Mucosa of descending colon (tissue), 3 donors: ENCODE data around the gene SMARCD1. TPM values are rescaled to one million over a fixed set of nuclear protein-coding genes. Genes with fewer than 3 reads are reported as not detected.
"Not testable (repeated sequence)": the region's sequence is repeated elsewhere in the genome, so short reads cannot be mapped to it uniquely, and the experiment has no call there.

Experiments
- ATAC-seq: fragments of 200-7000 bp; cut with Tn5 transposase; one replicate; pipeline ENCODE4 v1.9.1; 2020; ENCODE audit warnings: mild to moderate bottlenecking, moderate library complexity
- DNase-seq, 3 donors: peaks; one replicate each; pipeline ENCODE4 v3.0.0-alpha.2; 2020
- H3K36me3 ChIP-seq: fragments of 200-600 bp; one replicate; pipeline ENCODE4 v1.8.0; 2021; ENCODE audit warnings: low read depth, mild to moderate bottlenecking
- H3K4me1 ChIP-seq: fragments of 200-600 bp; one replicate; pipeline ENCODE4 v1.8.0; 2021; ENCODE audit warnings: low read depth, mild to moderate bottlenecking
- H3K4me3 ChIP-seq: fragments of 200-600 bp; one replicate; pipeline ENCODE4 v1.8.0; 2021; ENCODE audit warnings: mild to moderate bottlenecking
- H3K9me3 ChIP-seq: fragments of 200-600 bp; one replicate; pipeline ENCODE4 v1.8.0; 2021; ENCODE audit warnings: mild to moderate bottlenecking
- intact Hi-C, 2 donors: fragments of 100-400 bp; cut with DNase I in 1 of 2; cut with micrococcal nuclease in 1 of 2; formaldehyde crosslinking; loops; one replicate each; pipeline versions ENCODE4 v1.11.0 to v1.11.1; 2022; cut with DNase I, micrococcal nuclease
- total RNA-seq, 3 donors: library from RNA; stranded (reverse); fragmentation: NEBNext Ultra II Directional in 2 of 3; extraction: Animal tissue kit (Norgen Biotek cat#: 25700) in 2 of 3; gene quantifications; one replicate each; pipeline versions ENCODE4 v1.2.1 to v1.2.4, GENCODE V29; 2021 to 2023
- TF ChIP-seq, protein P1 (sequence below): fragments of 200-600 bp; IDR thresholded peaks from one replicate; pipeline ENCODE4 v1.8.0; 2022; ENCODE audit warnings: antibody characterized with exemption, mild to moderate bottlenecking
- donor health status: DM: no; HTN: no; CAD: no; lungs with moderate emphysema.
- donor health status: DM: no; HTN: no; CAD: no.
- donor health status: DM: no; HTN: yes; CAD: no.

The SMARCD1 gene
- total RNA-seq, 3 donors from 2014 or later: 34.2 to 44.9 (median 38.9) TPM

DNA sequence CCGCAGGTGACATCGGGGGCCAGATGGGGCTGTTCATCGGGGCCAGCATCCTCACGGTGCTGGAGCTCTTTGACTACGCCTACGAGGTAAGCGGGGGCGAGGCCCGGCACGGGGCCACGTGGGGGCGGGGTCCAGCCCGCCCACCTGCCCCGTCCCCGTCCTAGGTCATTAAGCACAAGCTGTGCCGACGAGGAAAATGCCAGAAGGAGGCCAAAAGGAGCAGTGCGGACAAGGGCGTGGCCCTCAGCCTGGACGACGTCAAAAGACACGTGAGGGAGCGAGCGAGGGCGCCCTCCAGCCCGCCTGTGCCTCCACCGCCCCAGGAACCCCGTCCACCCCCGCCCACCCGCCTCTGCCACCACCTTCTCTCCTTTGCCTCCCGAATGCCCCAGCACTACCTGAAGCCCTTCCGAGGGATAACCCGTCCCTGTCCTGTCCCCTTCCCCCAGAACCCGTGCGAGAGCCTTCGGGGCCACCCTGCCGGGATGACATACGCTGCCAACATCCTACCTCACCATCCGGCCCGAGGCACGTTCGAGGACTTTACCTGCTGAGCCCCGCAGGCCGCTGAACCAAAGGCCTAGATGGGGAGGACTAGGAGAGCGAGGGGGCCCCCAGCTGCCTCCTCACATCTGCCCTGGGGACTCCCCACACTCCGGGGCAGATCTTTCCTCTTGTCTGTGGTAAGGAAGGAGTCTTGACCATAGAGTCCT is 3.9 kb upstream of the SMARCD1 start:
- ATAC-seq: no peak

DNA sequence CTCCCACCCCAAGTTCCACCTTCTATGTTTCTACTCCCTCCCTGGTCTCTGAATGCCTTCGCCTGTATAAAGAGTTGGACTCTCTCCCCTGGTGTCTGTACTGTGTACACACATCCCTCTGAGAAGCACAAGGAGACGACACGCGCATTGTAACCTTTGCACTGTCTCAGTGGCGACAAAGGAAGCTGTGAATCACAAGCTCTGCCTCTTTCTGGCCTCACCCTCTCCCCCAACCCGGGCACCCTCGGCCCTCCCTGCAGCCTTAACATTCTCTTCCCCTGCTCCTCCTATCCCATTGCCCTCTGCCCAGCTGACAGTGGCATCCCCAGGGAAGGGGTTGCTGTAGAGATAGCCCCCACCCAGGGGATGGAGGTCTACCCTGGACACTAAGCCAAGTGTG is 2.5 kb upstream of the SMARCD1 start:
- Histone ChIP-seq H3K9me3 (no peaks in the 10 kb centered on the region), H3K36me3 (no peaks in the 10 kb centered on the region), H3K4me3 (no peak overlapping the region), H3K4me1 (peaks cover 10% of the 10 kb centered on the region)
- TF ChIP-seq, protein P1, sequence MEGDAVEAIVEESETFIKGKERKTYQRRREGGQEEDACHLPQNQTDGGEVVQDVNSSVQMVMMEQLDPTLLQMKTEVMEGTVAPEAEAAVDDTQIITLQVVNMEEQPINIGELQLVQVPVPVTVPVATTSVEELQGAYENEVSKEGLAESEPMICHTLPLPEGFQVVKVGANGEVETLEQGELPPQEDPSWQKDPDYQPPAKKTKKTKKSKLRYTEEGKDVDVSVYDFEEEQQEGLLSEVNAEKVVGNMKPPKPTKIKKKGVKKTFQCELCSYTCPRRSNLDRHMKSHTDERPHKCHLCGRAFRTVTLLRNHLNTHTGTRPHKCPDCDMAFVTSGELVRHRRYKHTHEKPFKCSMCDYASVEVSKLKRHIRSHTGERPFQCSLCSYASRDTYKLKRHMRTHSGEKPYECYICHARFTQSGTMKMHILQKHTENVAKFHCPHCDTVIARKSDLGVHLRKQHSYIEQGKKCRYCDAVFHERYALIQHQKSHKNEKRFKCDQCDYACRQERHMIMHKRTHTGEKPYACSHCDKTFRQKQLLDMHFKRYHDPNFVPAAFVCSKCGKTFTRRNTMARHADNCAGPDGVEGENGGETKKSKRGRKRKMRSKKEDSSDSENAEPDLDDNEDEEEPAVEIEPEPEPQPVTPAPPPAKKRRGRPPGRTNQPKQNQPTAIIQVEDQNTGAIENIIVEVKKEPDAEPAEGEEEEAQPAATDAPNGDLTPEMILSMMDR: no peak
- intact Hi-C loops: no loop called here
- ATAC-seq: peak; percentile 76
- DNase-seq: peak in 2 of 3 donors; percentile 71 to 72

More for the DNA sequence above, 3.9 kb upstream of the SMARCD1 start:
- DNase-seq: peak in 1 of 3 donors; percentile 32
- no peaks in the 10 kb centered on the region for H3K36me3 ChIP-seq
- TF ChIP-seq, protein P1: no peak
- intact Hi-C loops: no loop called here
- H3K4me1 ChIP-seq: peaks cover 10% of the 10 kb centered on the region
- H3K9me3 ChIP-seq: no peaks in the 10 kb centered on the region
- H3K4me3 ChIP-seq: no peak overlapping the region

DNA sequence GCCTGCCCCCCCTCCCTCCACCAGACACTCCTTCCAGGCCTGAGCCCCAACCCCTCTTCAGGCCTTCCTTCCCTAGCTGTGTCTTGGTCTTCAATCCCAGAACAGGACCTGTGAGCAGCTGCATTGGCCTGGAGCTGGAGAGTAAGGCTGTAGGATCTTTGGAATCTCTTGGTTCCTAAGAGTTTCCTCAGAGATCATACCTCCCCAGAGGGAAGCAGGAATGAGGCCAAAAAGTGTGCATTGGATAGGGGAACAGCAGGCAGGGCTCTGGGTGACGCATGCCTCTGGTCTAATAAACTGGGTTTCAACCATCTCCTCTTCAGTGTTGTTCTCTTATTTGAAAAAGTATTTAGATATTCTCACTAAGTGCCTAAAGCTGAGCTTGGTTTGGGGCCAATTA is 1.8 kb upstream of the SMARCD1 start:
- TF ChIP-seq, protein P1: no peak
- no peak for ATAC-seq
- no peak for DNase-seq
- intact Hi-C loops: no loop called here
- peaks cover 10% of the 10 kb centered on the region for H3K4me1 ChIP-seq
- no peak overlapping the region for H3K4me3 ChIP-seq
- no peaks in the 10 kb centered on the region for H3K9me3 ChIP-seq
- no peaks in the 10 kb centered on the region for H3K36me3 ChIP-seq

DNA sequence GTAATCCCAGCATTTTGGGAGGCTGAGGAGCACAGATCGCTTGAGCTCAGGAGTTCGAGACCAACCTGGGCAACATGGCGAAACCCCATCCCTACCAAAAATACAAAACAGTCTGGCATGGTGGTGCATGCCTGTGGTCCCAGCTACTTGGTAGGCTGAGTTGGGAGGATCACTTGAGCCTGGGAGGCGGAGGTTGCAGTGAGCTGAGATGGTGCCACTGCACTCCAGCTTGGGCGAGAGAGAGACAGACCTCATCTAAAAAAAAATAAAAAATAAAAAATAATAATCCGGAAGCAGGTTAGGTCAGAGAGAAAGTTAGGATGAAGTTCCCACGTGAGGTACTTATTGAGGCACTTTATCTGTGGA is 750 bp upstream of the SMARCD1 start:
- ATAC-seq, H3K36me3 ChIP-seq, intact Hi-C loops, H3K9me3 ChIP-seq, DNase-seq: not testable (repeated sequence)
- H3K4me3 ChIP-seq: peak overlapping the region; percentile 88
- H3K4me1 ChIP-seq: peaks cover 10% of the 10 kb centered on the region

DNA sequence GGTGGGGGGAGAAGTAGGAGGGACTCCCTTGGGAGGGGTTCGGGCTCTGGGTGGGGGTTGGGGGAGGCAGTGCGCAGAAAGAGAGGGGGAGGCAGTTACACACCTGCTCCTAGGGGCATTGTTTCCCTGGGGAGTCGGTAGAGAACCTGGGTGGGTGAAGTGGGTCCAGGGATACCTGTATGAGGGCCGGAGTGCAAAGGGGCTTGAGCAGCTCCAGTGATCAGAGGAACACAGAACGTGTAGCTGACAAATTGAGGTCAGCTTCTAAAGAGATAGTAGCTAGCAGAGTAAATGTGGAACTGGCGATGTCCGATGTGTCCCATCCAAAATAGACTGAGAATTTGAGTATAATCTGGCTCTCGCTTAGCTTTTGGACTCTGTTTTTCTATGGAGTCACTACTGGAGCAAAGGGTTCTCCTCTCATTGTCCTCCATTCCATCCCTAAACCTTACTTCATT is 502 bp downstream of the SMARCD1 start:
- H3K9me3 ChIP-seq: no peaks in the 10 kb centered on the region
- peaks cover 6% of the 10 kb centered on the region for H3K36me3 ChIP-seq
- intact Hi-C loops: no loop called here
- ATAC-seq (no peak), DNase-seq (no peak)
- H3K4me1 ChIP-seq: peaks cover 10% of the 10 kb centered on the region
- H3K4me3 ChIP-seq: peak overlapping the region; percentile 88
- TF ChIP-seq, protein P1: no peak

DNA sequence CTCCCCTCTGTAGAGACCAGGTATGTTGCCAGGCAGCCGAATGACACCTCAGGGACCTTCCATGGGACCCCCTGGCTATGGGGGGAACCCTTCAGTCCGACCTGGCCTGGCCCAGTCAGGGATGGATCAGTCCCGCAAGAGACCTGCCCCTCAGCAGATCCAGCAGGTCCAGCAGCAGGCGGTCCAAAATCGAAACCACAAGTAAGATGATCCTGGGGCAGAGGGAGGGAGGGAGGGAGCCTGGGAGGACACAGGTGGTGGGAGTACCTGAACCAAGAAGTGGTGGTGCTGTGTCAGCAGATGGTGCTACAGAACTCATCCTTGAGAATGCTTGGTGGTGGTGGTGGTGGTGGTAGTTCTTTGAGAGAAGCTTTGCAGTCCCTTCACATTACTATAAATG is 1.0 kb downstream of the SMARCD1 start:
- Histone ChIP-seq H3K4me3 (no peak overlapping the region), H3K9me3 (no peaks in the 10 kb centered on the region), H3K4me1 (peaks cover 10% of the 10 kb centered on the region), H3K36me3 (peaks cover 6% of the 10 kb centered on the region)
- intact Hi-C loops: no loop called here
- DNase-seq: peak in 1 of 3 donors; percentile 34
- ATAC-seq: no peak
- TF ChIP-seq, protein P1: no peak
